NCI-H748 treated with DMSO at 0.1 percent for 48 hours (cell line): ENCODE results near the gene COPE.

Source experiments
- DNase-seq: peaks from one replicate; lab custom pipeline; 2025; lab: John Stamatoyannopoulos, UW

Gene COPE

DNA sequence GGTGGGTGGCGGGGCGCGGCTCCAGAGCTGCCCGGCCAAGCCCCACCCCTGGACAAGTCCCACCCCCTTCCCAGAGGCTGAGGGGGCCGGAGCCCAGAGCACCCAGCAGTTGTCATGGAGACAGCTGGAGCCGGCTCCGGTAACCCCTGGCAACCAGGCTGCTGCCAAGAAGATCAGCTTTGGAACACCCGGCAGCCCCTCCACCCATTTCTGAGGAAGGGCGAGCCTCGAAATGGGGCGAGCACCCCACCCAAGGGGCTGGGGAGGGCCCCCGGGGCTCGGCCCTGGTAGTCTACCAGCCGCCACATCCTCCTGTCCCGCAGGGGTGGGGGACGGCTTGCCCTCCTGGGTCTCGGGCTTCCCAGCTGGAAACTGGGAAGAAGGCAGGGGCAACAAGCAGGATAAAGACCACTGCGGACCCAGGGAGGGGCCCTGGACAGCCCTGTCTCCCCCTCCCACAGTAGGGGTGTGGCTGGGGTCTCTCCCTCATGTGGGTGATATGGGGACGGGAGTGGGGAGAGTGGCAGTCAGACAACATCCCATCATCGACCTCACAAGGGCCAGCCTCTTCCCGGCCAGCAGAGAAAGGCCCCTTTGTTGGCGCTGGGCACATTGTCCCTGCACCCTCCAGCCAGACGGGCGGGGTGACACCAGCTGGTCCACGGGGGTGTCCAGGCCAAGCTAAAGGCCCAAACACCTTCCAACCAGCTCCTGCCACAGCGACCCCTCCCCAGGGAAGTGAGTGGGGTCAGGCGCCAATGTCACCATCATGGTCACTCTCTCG, 24.7 kb downstream of the COPE start:
- DNase-seq = peak; percentile 38

DNA sequence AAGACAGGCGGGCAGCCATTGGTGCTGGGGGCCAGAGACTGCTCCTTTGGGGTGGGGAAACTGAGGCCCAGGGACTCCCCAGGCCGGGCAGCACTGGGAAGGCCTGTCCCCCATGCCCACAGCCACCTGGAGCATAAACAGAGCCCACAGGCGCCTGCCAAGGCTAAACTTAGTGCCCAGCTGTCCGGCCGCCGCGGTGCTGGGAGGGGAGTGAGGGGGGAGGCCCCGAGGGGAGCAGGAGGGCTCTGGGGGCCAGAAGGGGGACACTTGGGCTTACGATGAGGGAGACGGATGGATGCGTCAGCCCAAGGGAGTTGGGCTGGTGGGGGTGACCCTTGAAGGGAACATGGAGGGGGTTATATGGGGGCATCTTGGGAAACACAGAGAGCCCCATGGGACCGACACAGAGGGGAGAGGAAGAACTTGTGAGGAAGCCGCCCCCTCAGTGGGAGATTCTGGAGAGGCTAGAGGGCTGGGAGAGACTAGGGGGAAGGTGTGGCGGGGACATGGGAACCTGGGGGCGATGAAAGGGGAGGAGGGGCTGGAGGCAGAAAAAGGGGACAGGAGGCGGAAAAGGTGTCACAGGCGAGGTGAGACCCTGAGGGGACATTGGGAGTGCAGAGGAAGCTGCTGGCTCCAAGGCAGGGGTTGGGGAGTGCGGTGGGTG, 25.5 kb downstream of the COPE start:
- DNase-seq = no peak

DNA sequence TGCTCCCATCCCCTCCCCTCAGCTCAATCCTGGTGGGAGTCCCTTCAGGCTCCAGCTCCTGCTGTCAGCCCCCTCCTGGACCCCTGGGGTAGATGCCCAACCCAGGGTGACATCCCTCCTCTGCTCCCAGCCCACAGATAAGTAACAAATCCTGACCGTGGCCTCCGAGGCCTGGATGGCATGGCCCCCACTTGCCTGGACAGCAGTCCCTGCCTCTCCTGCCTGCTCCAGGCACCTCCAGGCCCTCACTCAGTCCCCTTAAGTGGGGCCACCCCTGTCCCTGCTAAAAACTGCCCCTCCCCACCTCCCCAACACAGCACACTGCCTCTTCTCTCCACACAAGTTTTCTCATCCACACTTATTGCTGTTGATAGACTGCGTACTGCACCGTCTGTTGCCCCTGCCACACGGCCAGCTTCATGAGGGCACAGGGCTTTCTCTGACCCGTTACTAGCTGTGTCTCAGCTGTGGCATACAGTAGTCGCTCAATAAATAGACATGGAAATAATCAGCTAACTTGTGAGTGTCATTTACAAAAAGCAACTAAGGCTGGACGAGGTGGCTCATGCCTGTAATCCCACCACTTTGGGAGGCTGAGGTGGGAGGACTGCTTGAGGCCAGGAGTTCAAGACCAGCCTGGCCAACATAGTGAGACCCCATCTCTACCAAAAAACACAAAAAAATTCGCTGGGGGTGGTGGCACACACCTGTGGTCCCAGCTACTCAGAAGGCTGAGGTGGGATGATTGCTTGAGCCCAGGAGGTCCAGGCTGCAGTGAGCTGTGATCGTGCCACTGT, 29.0 kb downstream of the COPE start:
- DNase-seq = no peak

DNA sequence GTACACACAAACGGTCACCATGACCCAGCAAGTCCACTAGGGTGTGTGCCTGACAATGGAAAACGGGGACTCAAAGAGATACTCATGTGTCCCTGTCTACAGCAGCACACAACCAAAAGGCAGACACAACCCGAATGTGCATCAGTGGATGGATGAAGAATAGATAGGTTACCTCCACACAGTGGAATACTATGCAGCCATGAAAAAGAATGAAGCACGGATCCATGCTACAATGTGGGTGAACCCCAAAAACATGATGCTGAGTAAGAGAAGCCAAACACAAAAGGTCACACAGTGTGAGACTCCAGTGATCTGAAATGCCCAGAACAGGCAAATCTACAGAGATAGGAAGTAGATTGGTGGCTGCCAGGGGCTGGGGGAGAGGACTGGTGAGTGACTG, 32.2 kb downstream of the COPE start:
- DNase-seq = no peak

DNA sequence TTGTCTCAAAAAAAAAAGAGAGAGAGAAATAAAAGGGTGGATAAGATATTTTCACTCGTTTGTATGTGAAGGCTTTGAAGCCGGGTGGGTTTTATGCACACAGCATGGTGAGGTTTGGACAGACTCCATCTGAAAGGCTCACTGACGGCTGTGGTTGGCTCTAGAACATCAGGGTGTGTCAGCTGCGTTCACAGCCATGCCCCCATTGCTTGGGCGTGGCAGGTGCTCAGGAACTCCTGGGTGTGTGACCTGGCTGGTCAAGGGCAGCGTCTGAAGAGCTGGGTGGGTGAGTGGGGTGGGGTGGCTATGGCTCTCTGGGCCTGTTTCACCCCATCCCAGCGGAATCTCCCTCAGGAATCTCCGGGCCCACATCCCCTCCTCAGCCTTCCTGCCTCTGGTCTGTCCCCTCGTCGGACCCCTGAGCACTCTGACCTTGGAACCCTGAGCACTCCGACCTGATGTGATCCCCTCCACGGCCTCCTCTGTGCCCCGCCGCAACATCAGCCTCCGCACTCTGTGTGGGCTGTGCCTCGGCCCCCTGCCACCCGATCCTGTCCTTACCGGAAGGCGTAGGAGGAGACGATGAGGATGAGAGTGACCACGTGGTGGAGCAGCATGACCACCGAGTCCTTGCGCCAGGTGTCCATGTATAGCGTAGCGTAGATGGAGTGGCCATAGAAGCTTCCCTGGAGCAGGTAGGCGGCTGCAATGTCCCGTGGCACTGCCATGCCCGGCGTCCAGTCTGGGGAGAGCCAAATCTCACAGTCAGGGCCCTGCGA, 35.5 kb downstream of the COPE start:
- no peak for DNase-seq

DNA sequence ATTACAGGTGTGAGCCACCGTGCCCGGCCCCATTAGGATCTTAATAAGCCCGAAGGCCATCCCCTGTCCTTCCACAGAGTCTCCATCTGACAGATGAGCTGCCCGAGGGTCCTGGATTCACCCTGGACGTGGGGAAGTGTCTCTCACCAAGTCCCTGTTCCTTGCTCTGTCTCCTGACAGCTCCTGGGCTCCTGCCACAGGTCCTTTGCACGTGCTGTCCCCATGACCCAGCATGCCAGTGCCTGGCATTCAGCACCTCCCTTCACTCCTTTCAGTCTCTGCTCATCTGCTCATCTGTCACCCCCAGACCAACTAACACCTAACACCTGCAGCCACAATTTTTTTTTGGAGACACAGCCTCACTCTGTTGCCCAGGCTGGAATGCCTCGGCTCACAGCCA, 37.7 kb downstream of the COPE start:
- no peak for DNase-seq

DNA sequence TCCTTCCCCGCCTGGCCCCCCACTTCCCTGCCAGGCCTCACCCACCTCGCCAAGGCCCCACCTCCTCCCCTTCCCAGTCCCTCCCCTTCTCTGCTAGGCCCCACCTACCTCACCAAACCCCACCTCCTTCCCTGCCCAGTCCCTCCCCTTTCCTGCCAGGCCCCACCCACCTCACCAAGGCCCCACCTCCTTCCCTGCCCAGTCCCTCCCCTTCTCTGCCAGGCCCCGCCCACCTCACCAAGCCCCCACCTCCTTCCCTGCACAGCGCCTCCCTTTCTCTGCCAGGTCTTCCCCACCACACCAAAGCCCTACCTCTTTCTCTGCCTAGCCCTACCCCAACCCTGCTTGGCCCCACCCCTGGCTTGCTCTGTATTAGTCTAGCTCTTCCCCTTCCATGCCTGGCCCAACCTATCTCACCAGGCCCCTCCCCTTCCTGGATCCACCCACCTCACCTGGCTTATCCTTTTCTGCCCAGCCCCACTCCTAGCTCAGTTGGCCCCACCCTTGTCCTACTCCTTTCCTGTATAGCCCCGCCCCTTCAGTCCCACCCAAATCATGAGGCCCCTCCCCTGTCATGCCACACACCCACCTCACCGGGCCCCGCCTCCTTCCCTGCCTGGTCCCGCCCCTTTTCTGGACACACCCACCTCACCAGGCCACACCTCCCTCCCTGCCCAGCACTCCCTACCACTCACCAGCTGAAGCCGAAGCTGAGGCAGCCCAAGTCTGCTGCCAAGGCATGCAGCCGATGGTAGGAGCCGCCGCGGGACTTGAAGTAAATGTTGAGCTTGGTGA, 39.4 kb downstream of the COPE start:
- no peak for DNase-seq

DNA sequence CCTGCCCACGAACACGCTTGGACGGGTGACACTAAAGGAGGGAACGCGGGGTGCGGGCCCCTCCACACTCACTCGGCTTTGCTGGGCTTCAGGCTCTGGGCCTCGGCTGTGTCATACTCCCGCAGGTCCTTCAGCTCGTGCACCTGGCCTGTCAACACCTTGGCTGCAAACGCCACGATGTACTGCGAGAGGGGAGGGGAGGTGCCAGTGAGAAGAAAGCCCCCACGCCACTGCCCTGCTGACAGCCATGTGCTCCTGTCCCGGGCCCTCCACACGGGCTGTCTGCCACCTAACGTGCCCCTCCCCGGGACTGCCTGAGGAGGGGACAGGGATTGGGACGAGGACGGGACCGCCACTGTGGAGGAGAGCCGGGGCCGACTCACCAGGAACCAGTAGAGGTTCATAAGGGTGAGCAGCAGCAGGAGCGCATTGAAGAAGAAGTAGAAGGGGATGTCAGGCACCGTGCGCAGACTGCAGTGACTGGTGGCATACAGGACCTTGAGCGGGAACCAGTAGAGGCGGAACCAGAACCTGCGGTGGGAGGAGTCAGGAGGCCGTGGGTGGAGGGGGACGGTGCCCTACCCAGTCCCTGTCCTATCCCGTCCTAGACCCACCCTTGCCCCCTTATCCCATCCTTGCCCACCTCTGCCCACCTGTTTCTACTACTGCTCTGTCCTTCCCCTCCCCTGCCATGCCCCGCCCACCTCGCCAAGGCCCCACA, 40.2 kb downstream of the COPE start:
- no peak for DNase-seq

DNA sequence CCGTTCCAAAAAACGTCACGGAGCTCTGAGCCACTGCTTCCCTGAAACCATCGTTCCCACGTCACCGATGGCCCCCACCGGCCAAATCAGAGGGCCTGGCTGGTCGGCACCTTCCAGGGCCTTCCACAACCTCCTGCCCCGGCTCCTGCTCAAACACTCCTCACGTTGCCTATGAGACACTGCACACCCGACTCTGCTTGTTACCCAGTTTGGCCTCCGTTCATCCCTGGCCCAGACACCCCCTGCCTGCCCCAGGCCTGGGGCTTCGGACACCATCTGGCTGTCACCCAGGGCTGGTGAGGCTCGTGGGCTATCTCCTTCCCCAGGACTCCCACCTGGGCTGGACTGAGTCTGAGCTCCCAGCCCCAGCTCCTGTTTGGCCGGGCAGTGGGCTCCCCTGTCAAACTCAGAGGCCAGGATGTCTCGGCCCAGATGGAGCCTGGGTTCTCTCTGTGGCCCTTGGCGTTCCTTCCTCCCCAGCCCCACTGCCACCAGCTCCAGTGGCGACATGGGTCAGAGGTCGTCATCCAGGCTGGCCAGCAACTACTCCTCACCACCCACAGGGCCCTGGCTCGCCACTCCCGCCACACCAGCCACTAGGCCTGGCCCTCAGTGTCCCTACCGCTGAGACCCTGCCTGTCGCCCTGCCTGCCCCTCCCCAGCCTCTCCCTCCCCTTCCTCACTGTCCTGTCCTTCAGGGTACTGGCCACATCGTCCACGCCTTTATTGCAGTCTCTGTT, 41.0 kb downstream of the COPE start:
- DNase-seq = no peak

DNA sequence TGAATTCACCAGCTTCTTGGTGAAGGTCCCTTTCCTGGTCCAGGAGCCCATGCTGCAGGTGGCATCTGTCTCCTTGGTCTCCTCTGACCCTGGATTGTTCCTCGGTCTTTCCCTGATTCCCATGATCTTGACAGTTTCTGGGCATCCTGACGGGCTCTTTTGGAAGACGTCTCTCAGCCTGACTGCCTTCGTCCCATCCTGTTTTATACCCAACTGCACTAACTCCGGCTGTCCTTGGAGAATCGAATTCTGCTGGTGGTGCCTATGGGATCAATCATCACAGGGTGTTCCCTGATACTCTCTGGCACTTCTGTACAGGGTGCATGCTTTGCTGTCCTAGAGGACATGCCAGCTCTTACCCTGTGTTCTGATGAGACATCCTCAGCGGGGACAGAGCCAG, 42.3 kb downstream of the COPE start:
- no peak for DNase-seq

DNA sequence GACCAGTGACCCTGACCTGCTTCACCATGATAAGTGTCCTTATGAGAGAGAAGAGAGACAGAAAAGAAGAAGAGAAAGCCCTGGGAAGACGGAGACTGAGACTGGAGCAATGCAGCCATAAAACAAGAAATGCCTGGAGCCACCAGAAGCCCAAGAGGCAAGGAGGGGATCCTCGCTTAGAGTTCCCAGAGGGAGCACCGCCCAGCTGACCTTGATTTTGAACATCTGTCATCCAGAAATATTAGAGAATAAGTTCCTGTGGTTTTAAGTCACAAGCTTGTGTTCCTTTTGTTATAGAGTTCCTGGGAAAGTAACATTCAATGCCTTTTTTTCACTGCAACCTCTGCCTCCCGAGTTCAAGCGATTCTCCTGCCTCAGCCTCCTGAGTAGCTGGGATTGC, 43.5 kb downstream of the COPE start:
- DNase-seq = no peak

DNA sequence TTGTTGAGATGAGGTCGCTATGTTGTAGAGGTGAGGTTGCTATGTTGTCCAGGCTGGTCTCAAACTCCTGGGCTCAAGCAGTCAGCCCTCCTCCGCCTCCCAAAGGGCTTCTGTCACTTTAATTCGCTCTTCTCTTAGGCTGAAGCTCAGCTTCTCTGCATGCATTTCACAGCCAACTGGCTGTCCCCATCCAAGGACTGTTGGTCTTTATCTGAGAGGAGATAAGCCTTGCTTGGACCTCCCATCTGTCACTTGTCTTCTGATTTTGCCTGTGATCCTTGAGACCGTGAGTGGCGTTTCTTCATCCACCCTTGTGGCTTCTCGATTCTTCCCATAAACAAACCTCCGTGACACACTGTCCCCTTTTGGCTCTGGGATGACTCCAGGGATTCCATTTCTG, 47.6 kb downstream of the COPE start:
- no peak for DNase-seq

DNA sequence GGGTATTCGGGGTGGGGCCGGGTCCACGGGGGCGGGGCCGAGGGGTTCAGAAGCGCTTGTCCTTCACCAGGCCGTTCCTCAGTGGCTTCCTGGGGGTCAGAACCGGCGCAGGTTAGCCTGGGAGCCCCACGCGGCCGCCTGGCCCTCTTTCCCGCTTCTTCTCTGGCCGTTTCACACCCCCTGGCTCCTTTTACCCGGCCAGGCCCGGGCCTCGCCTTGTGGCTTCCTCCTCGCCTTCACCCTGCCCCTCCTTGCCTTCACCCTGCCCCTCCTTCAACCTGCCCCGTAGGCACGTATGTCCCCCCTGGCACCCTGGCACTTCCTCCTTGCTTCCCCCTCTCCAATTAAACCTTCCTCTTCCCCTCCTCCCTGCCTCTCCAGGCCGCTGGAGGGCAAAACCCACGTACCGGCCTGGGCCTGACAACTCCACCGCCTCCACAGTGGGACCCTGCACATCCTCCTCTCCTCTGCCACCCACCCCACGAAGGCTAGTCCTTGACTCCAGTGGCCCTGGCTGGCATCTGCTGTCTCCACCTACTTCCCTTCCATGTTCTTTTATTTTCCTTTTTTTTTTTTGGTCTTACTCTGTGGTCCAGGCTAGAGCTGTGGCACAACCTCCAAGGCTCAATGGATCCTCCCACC, 48.5 kb downstream of the COPE start:
- DNase-seq = no peak

DNA sequence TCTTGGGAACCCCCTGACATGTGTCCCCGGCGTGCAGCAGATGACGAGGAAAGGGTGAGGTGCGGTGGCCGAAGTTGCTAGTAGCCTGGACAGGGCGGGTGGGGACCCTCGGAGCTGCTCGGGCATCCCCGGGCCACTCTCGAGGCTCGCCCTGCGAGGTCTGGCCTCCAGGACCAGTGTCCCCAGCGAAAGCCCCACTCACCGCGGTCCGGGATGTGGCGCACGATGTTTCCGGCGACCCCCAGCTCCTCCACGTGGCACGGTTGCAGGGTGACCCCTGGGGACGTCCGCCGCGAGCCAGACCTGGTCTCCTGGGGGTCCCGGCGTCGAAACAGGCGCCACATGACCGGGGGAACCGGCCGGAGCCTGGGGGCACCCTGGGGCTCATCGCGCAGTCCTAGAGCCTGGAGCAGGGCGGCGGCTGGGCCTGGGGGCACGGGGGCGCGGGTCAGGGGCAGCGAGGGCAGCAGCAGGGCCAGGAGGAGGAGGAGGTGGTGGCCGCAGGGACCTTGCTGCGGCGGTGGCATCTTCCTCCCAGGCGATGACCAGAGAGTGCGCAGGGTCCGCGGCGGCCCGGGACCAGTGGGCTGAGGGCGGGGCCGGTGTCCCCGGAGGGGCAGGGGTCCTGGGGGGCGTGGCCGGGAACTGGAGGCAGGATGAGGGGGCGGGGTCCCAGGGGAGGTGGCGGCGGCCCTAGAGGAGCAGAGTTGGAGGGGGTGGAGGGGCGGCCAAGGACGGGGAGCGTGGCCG, 49.2 kb downstream of the COPE start:
- DNase-seq = no peak

DNA sequence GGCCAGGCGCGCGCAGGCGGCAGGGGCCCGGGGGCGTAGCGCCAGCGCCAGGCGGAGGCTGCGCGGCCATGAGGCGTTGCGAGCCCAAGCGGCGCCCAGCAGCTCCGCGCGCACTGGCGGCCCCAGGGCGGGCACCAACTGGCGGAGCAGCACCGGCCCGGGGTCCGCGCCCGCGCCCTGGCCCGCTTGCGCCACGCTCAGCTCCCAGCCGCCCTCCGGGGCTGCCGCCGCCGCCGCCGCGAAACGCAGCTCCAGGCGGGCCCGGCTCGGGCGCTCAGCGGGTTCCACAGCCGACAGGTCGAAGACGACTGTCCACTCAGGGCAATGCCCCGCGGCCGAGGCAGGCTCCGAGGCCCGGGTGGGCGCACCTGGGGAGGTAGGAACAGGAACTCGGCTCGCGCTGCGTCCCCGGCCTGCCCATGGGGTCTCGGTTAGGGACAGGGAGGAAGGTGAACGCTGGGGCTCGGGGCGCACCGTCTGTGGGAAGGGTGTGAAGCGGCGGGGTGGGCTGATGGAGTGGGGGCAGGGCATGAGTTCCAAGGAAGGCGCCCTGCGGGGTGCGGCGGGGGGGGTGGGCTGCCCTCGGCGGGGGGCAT, 50.1 kb downstream of the COPE start:
- no peak for DNase-seq

DNA sequence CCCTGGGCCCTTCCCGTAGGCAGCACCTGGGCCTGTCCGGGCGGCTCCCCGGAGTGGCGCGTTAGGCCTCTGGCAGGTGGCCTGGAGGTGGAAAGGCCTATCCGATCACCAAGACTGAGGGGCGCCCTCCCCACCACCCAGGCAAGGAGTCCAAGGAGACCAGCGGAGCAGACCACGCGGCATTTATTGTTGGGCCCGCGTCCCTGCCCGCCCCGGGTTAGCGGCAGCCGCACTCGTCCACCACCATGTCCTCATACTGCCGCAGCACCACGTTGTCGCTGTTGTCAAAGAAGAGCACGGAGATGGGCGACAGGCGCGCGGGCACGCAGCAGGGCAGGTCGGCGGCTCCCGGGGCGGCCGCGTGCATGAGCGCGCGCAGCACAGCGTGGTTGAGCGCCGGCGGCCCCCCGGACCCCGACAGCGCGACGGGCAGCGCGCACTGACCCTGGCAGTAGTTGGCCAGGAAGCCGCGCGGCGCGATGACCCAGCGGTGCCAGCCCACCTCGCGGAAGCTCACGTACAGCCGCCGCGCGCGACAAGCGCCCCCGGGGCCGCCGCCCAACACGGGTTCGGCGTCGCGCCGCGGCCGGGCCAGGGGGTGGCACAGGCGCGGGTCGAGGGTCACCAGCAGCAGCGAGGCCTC, 50.7 kb downstream of the COPE start:
- DNase-seq = no peak

DNA sequence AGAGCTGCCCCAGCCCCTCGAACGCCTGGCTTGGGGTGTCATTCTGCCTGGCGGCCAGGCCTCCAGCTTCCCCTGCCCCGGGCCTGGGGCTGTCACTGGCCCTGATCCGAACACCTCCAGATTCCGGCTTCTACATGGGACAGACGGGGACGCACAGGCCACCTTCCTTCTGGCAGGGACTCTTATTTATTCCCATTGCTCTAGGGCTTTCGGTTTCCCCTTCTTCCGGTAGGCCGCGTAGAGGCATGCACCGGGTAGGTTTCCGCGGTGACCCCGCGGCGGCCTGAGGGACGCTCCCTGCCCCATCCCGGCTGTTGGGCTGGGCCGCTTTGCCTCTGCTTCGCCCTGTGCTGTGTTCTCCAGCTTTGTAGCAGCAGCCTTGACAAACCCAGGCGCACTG, 51.4 kb downstream of the COPE start:
- DNase-seq = no peak

DNA sequence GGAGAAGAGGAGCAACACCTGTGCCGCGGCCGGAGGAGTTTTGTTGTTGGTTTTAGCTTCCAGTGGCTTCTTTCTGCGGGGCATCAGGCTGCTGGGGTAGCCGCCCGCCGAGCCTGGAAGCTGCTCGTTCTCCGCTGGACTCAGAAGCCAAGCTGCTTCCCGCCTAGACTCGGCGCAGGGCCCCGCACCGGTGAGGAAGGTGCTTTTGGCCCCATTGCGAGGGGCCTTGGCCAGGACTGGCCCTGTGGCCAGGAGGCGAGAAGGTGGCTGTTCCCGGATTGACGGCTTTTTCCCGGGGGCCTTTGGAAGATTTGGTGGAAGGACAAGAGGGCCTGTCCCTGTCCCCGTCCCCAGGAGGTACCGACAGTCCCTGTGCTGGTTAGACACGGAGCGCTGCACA, 52.0 kb downstream of the COPE start:
- no peak for DNase-seq
